ENCODE measurements around the gene SPECC1L.
"Not testable (repeated sequence)": the region's sequence is repeated elsewhere in the genome, so short reads cannot be mapped to it uniquely, and the experiment has no call there.

GRCh38 chr22:24259459-24259858, 11.2 kb upstream of the SPECC1L start:
- peak; percentile 28 to 69 (median 50) for TF ChIP-seq CTCF (IDR thresholded peaks at IDR 0.05)
- TF ChIP-seq EP300 (IDR thresholded peaks at IDR 0.05; ENCODE audit: low read depth); POLR2A (IDR thresholded peaks at IDR 0.05); POLR2AphosphoS5 (IDR thresholded peaks at IDR 0.05): not testable (repeated sequence)
